GM21360 (cell line): ENCODE data around the gene IMPA2.

Experiments
- ATAC-seq: cut with Tn5 transposase; IDR thresholded peaks from one replicate; pipeline ENCODE4 v1.9.1; 2021; ENCODE audit warnings: mild to moderate bottlenecking, moderate library complexity; ENCODE audit not compliant: unreplicated experiment

Gene IMPA2

GRCh38 chr18:12046046-12046750 is 64.9 kb downstream of the IMPA2 start:
- ATAC-seq = no peak

- ATAC-seq = no peak
Observed at GRCh38 chr18:12046751-12047335, 65.5 kb downstream of the IMPA2 start.

- no peak for ATAC-seq
Observed at GRCh38 chr18:12048010-12048826, 66.9 kb downstream of the IMPA2 start.

GRCh38 chr18:12048827-12049175 is 67.5 kb downstream of the IMPA2 start:
- no peak for ATAC-seq

- peak; percentile 80 for ATAC-seq
Observed at GRCh38 chr18:12049978-12050811, 68.9 kb downstream of the IMPA2 start.

- no peak for ATAC-seq
Observed at GRCh38 chr18:12052866-12053265, 71.6 kb downstream of the IMPA2 start.

GRCh38 chr18:12053289-12053688 is 72.0 kb downstream of the IMPA2 start:
- peak; percentile 37 for ATAC-seq

- no peak for ATAC-seq
Observed at GRCh38 chr18:12056034-12056883, 75.0 kb downstream of the IMPA2 start.

GRCh38 chr18:12056884-12057402 is 75.6 kb downstream of the IMPA2 start:
- no peak for ATAC-seq

- no peak for ATAC-seq
Observed at GRCh38 chr18:12057419-12058039, 76.2 kb downstream of the IMPA2 start.

GRCh38 chr18:12059334-12060181 is 78.3 kb downstream of the IMPA2 start:
- no peak for ATAC-seq

- no peak for ATAC-seq
Observed at GRCh38 chr18:12060182-12060870, 79.0 kb downstream of the IMPA2 start.

- ATAC-seq = no peak
Observed at GRCh38 chr18:12061685-12062084, 80.4 kb downstream of the IMPA2 start.

- no peak for ATAC-seq
Observed at GRCh38 chr18:12062974-12063373, 81.7 kb downstream of the IMPA2 start.

GRCh38 chr18:12064086-12064763 is 82.9 kb downstream of the IMPA2 start:
- ATAC-seq = no peak

GRCh38 chr18:12065397-12065796 is 84.1 kb downstream of the IMPA2 start:
- no peak for ATAC-seq

GRCh38 chr18:12066910-12067511 is 85.7 kb downstream of the IMPA2 start:
- no peak for ATAC-seq
